A549 (cell line): Measurements from ENCODE around the gene COG5. TPM values are rescaled to one million over a fixed set of nuclear protein-coding genes. Genes with fewer than 3 reads are reported as not detected.

Experiments used
- ATAC-seq, 2 experiments: fragments of 200-7000 bp in 1 of 2; fragments of >200 bp in 1 of 2; cut with Nextera tagmentation in 1 of 2; cut with Tn5 transposase in 1 of 2; 3 replicates each; pipeline versions ENCODE4 v1.8.0 to v1.9.1; 2018 to 2020; ENCODE audit warnings: mild to moderate bottlenecking in 1 of 2, moderate library complexity in 1 of 2
- CTCF ChIA-PET: fragments of 300-600 bp; sonication (Branson Sonifier 250); formaldehyde crosslinking; extraction: SDS; loops from one replicate; lab custom pipeline; 2021; ENCODE audit warnings: antibody characterized with exemption, inconsistent platforms; lab: Yijun Ruan, JAX
- POLR2A ChIA-PET: fragments of 350-600 bp; formaldehyde crosslinking; extraction: SDS; loops from one replicate; lab custom pipeline; 2021; ENCODE audit warnings: antibody characterized with exemption, inconsistent platforms; lab: Yijun Ruan, JAX
- DNase-seq, 2 experiments: peaks; one replicate each; pipeline versions ENCODE4 v3.0.0 to v3.0.0-alpha.2; 2011 to 2016; ENCODE audit warnings: low read depth in 1 of 2, low spot score in 1 of 2
- FAIRE-seq: peaks from 2 replicates; lab custom pipeline; 2011; peaks lifted over from hg19 to GRCh38; lab: Jason Lieb, UNC
- H3K27ac ChIP-seq, 2 experiments: fragments of >200 bp; sonication (Bioruptor Twin); formaldehyde crosslinking; 3 replicates each; pipeline ENCODE4 v1.5.1; 2016 to 2017
- H3K4me1 ChIP-seq: fragments of >200 bp; sonication (Bioruptor Twin); formaldehyde crosslinking; 3 replicates; pipeline ENCODE4 v1.6.1; 2016
- H3K4me2 ChIP-seq: fragments of >200 bp; sonication (Bioruptor Twin); formaldehyde crosslinking; 3 replicates; pipeline ENCODE4 v1.6.1; 2016
- H3K4me3 ChIP-seq: fragments of >200 bp; sonication (Bioruptor Twin); formaldehyde crosslinking; 3 replicates; pipeline ENCODE4 v1.5.1; 2016
- H3K9me3 ChIP-seq: fragments of >200 bp; sonication (Bioruptor Twin); formaldehyde crosslinking; 3 replicates; pipeline ENCODE4 v1.6.1; 2016
- CBX2 ChIP-seq: fragments of 200-600 bp; sonication (generic); IDR thresholded peaks from 2 replicates; pipeline ENCODE4 v1.6.1; 2016; ENCODE audit warnings: low read depth, mild to moderate bottlenecking, borderline replicate concordance
- CBX8 ChIP-seq: fragments of 200-600 bp; sonication (generic); IDR thresholded peaks from 2 replicates; pipeline ENCODE4 v1.6.1; 2016
- CHD4 ChIP-seq: fragments of 200-600 bp; sonication (generic); IDR thresholded peaks from 2 replicates; pipeline ENCODE4 v1.6.1; 2016; ENCODE audit warnings: antibody characterized with exemption, mild to moderate bottlenecking, borderline replicate concordance
- EHF ChIP-seq: fragments of 250-450 bp; sonication (Bioruptor Pico); IDR thresholded peaks from 2 replicates; pipeline ENCODE4 v1.5.0; 2020; ENCODE audit warnings: mild to moderate bottlenecking
- EHMT2 ChIP-seq: fragments of 200-600 bp; sonication (generic); IDR thresholded peaks from 2 replicates; pipeline ENCODE4 v1.6.1; 2016; ENCODE audit warnings: antibody characterized with exemption, low read depth, mild to moderate bottlenecking, moderate library complexity
- EP300 ChIP-seq, 2 experiments: fragments of >200 bp; sonication (Bioruptor Twin); formaldehyde crosslinking; IDR thresholded peaks; 2 replicates in 1 of 2; 3 replicates in 1 of 2; pipeline ENCODE4 v1.6.1; 2016 to 2017
- FOSL2 ChIP-seq, 2 experiments: fragments of 450-650 bp in 1 of 2; fragments of >200 bp in 1 of 2; sonication (Bioruptor Twin) in 1 of 2; formaldehyde crosslinking; IDR thresholded peaks; 2 replicates each; pipeline versions ENCODE4 v1.5.0 to v1.6.1; 2016 to 2020; ENCODE audit warnings: mild to moderate bottlenecking in 1 of 2, moderate library complexity in 1 of 2
- GATA3 ChIP-seq: IDR thresholded peaks from 2 replicates; pipeline ENCODE4 v1.6.1; 2012; ENCODE audit warnings: borderline replicate concordance
- HEYL ChIP-seq: fragments of 250-450 bp; sonication (Bioruptor Pico); IDR thresholded peaks from 2 replicates; pipeline ENCODE4 v1.8.0; 2021; ENCODE audit warnings: mild to moderate bottlenecking, moderate library complexity
- HOXB5 ChIP-seq: fragments of 250-450 bp; sonication (Bioruptor Pico); IDR thresholded peaks from 2 replicates; pipeline ENCODE4 v1.5.0; 2020; ENCODE audit warnings: mild to moderate bottlenecking, moderate library complexity
- JUN ChIP-seq, 2 experiments: fragments of >200 bp; sonication (Bioruptor Twin); formaldehyde crosslinking; IDR thresholded peaks; 2 replicates in 1 of 2; 3 replicates in 1 of 2; pipeline ENCODE4 v1.6.1; 2016 to 2017
- MAZ ChIP-seq: fragments of 150-350 bp; IDR thresholded peaks from 2 replicates; pipeline ENCODE4 v1.6.1; 2014; ENCODE audit warnings: antibody characterized with exemption, low read depth, low read length, borderline replicate concordance
- MYC ChIP-seq: IDR thresholded peaks from 2 replicates; pipeline ENCODE4 v1.6.1; 2012; ENCODE audit warnings: mild to moderate bottlenecking, inconsistent platforms, low read length, improper control_type of control experiment, borderline replicate concordance
- NFE2L2 ChIP-seq: fragments of 150-350 bp; conservative IDR thresholded peaks from 2 replicates; pipeline ENCODE4 v1.6.1; 2014; ENCODE audit warnings: low read length
- PHF8 ChIP-seq: fragments of 200-600 bp; sonication (generic); IDR thresholded peaks from 2 replicates; pipeline ENCODE4 v1.6.1; 2016; ENCODE audit warnings: low read depth, mild to moderate bottlenecking, antibody characterized with exemption, moderate library complexity, borderline replicate concordance
- POLR2AphosphoS2 ChIP-seq: conservative IDR thresholded peaks from 2 replicates; pipeline ENCODE4 v1.6.1; 2012; ENCODE audit warnings: low read length, improper control_type of control experiment, inconsistent platforms
- RCOR1 ChIP-seq: fragments of 150-350 bp; IDR thresholded peaks from 2 replicates; pipeline ENCODE4 v1.6.1; 2014; ENCODE audit warnings: antibody characterized with exemption, low read length, low read depth
- RNF2 ChIP-seq: fragments of 200-600 bp; sonication (generic); IDR thresholded peaks from 2 replicates; pipeline ENCODE4 v1.6.1; 2016; ENCODE audit warnings: low read depth, mild to moderate bottlenecking, antibody characterized with exemption, moderate library complexity, borderline replicate concordance
- ZFP36 ChIP-seq: fragments of 450-650 bp; IDR thresholded peaks from 2 replicates; pipeline ENCODE4 v1.6.1; 2014; ENCODE audit warnings: borderline replicate concordance; ENCODE audit not compliant: partially characterized antibody
- WGBS: methylation state at CpG from one replicate; pipeline ENCODE4 v1.1.6; 2017; ENCODE audit errors: missing lambda C conversion rate; 5-methylcytosine and 5-hydroxymethylcytosine counted together
- polyA plus RNA-seq, 4 experiments: library from polyadenylated mRNA; depleted of rRNA in 3 of 4; stranded (reverse); fragments of >200 nt; fragmentation: RNase III in 1 of 4; extraction: RNeasy Plus Mini Kit Qiagen cat#74134 plus additional on column Dnase treatment in 1 of 4; gene quantifications; 2 replicates in 3 of 4; 3 replicates in 1 of 4; pipeline ENCODE4 v1.2.3, GENCODE V29; 2011 to 2017
- TF ChIP-seq, protein P1 (sequence below): fragments of >200 bp; sonication (Bioruptor Twin); formaldehyde crosslinking; IDR thresholded peaks from 3 replicates; pipeline ENCODE4 v1.5.1; 2016
- TF ChIP-seq, protein P2 (sequence below): IDR thresholded peaks from 2 replicates; pipeline ENCODE4 v1.6.1; 2012
- TF ChIP-seq, protein P3 (sequence below): IDR thresholded peaks from 2 replicates; pipeline ENCODE4 v1.6.1; 2012; ENCODE audit warnings: low read depth, borderline replicate concordance
- TF ChIP-seq, protein P4 (sequence below): fragments of 150-350 bp; IDR thresholded peaks from 2 replicates; pipeline ENCODE4 v1.6.1; 2014; ENCODE audit warnings: low read depth, mild to moderate bottlenecking, low read length
- TF ChIP-seq, protein P5 (sequence below): fragments of 250-450 bp; sonication (Bioruptor Pico); IDR thresholded peaks from 2 replicates; pipeline ENCODE4 v1.5.0; 2021; ENCODE audit warnings: mild to moderate bottlenecking, moderate library complexity, borderline replicate concordance
- TF ChIP-seq, protein P6 (sequence below): IDR thresholded peaks from 2 replicates; pipeline ENCODE4 v1.6.1; 2012

The COG5 gene
- polyA plus RNA-seq, 2 of the 4 experiments (the other 2 are of a cell fraction): 22.5 to 44.0 TPM

DNA sequence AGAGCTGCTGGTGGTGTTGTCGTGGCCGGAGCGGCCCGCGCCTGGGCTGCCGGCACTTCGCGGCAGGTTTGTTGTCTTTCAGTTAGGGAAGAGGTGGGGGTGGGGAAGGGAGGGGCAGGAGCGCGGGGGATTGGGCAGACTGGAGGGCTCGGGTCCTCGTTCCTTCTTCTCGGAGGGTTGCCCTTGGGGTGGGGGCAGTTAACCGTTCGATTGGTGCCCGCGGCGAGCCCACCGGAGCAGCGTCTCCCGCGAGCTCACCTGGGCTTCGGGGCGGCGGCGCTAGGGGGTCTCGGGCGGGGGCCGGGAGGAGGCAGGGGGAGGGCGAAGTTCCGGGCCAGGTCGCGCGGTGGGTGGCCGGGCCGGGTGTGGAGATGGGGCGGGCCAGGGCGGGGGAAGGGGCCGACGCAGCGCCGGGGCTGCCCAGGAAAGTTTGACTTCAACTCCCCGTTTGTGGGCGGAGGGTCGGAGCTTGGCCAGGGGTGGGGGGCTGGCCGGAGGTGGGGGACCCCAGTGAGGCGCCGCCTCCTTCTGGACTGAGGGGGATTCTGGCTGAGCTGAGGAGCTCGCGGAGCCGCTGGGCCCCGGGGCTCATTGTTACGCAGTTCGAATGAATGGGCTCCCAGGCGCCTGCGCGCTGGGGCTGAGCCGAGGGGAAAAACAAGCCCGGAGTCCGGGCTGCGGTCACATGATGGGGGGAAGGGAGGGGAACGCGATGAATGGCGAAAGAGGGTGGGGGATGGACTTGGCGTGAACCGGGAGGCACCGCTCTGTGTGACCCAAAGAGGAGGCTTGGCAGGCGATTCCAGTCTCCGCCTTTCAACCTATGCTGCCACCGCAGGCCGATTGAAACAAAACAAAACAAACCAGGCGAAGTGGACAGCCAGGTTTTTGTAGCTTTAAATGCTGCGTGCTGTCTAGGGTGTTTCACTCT is 394.3 kb downstream of the COG5 start (continued):
- TF ChIP-seq, protein P1, sequence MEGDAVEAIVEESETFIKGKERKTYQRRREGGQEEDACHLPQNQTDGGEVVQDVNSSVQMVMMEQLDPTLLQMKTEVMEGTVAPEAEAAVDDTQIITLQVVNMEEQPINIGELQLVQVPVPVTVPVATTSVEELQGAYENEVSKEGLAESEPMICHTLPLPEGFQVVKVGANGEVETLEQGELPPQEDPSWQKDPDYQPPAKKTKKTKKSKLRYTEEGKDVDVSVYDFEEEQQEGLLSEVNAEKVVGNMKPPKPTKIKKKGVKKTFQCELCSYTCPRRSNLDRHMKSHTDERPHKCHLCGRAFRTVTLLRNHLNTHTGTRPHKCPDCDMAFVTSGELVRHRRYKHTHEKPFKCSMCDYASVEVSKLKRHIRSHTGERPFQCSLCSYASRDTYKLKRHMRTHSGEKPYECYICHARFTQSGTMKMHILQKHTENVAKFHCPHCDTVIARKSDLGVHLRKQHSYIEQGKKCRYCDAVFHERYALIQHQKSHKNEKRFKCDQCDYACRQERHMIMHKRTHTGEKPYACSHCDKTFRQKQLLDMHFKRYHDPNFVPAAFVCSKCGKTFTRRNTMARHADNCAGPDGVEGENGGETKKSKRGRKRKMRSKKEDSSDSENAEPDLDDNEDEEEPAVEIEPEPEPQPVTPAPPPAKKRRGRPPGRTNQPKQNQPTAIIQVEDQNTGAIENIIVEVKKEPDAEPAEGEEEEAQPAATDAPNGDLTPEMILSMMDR: no peak
- TF ChIP-seq RNF2 (no peak), HOXB5 (CRISPR knock-in tag) (no peak), PHF8 (0 out of 2 replicates have a peak, but pooled peaks have one; percentile 16), GATA3 (peak; percentile 34; the same call in 1 of the 2 replicates), RCOR1 (no peak)
- TF ChIP-seq, protein P2, sequence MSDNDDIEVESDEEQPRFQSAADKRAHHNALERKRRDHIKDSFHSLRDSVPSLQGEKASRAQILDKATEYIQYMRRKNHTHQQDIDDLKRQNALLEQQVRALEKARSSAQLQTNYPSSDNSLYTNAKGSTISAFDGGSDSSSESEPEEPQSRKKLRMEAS: peak; percentile 83
- TF ChIP-seq, protein P3, sequence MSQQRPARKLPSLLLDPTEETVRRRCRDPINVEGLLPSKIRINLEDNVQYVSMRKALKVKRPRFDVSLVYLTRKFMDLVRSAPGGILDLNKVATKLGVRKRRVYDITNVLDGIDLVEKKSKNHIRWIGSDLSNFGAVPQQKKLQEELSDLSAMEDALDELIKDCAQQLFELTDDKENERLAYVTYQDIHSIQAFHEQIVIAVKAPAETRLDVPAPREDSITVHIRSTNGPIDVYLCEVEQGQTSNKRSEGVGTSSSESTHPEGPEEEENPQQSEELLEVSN: no peak

DNA sequence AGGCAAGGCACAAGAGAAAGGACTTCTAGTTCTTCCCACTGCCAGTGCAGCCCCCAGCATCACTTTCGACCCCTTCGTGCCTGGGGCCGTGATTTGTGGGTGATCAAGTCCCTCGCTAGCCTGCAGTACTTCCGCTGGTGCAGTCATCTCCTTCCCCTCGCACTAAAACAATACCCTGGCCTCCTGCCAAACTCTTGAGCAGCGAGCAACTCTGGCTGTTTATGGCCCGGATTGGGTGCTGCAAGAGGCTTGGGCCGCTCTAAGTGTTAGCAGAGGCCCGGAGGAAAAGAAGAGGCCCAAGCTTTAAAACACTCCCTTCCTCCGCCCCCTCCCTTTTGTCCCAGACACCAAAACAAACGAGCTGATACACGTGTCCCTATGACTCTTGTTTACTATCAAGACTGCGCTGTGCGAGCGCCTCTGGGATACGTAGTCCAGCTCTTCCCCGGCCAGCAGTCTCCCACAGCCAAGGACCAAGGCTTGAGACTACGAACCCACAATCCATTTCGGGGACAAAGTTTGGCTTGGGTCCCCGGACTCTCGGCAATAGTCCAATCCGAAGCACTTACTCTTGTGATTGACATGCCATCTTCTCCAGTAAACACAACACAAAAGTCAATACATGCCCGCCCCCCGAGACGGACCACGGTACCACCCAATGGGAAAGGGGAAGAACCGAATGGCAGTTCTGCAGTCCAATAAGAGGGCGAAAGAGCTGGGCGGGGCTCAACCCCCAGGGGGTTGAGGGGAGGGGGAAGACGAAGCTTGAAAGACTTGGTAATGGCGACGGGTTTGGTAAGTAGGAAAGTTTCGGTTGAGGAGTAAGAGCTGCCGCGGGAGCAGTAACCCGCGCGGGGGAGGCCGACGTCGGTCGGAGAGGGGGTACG is 395.2 kb downstream of the COG5 start, which contains the start of gene HBP1:
TSS of gene HBP1 (plus strand) at position 771 of the 887 bp plus-strand sequence. CDS start 10,891 bp downstream, outside the sequence.
- POLR2A ChIA-PET: interaction anchor here (0.6 to 2.9 kb wide), 17 partner anchors 8 to 1095 kb away, joined by 3 to 28 read pairs (median 4); partner anchors contain the start of genes CBLL1, COG5, DUS4L and NAMPT
- FAIRE-seq: peak; percentile 93
- ATAC-seq: peak; percentile 86 to 95
- Histone ChIP-seq H3K9me3 (no peaks in the 10 kb centered on the region), H3K4me1 (peaks cover 21% of the 10 kb centered on the region; the same call in 2 of the 3 replicates), H3K4me3 (peak within 1 kb of the TSS; percentile 72), H3K27ac (peak within 1 kb of the TSS; percentile 85 to 92), H3K4me2 (peak within 1 kb of the TSS; percentile 84)
- peak; percentile 97 to 100 for DNase-seq
- WGBS: 1% methylated on average over 40 of the region's 44 CpGs
- CTCF ChIA-PET: interaction anchor here (0.6 to 2.6 kb wide), 9 partner anchors 13 to 668 kb away, joined by 3 to 14 read pairs (median 5); no protein-coding TSS in a partner anchor
- TF ChIP-seq RCOR1: no peak
- peak; percentile 82; the same call in 1 of the 2 replicates for TF ChIP-seq MAZ
- TF ChIP-seq, protein P4, sequence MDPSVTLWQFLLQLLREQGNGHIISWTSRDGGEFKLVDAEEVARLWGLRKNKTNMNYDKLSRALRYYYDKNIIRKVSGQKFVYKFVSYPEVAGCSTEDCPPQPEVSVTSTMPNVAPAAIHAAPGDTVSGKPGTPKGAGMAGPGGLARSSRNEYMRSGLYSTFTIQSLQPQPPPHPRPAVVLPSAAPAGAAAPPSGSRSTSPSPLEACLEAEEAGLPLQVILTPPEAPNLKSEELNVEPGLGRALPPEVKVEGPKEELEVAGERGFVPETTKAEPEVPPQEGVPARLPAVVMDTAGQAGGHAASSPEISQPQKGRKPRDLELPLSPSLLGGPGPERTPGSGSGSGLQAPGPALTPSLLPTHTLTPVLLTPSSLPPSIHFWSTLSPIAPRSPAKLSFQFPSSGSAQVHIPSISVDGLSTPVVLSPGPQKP: no peak
- no peak for TF ChIP-seq RNF2
- TF ChIP-seq CHD4: no peak
- no peak for TF ChIP-seq CBX8
- no peak for TF ChIP-seq NFE2L2
- no peak for TF ChIP-seq EP300 (IDR thresholded peaks at IDR 0.05)
- TF ChIP-seq, protein P5, sequence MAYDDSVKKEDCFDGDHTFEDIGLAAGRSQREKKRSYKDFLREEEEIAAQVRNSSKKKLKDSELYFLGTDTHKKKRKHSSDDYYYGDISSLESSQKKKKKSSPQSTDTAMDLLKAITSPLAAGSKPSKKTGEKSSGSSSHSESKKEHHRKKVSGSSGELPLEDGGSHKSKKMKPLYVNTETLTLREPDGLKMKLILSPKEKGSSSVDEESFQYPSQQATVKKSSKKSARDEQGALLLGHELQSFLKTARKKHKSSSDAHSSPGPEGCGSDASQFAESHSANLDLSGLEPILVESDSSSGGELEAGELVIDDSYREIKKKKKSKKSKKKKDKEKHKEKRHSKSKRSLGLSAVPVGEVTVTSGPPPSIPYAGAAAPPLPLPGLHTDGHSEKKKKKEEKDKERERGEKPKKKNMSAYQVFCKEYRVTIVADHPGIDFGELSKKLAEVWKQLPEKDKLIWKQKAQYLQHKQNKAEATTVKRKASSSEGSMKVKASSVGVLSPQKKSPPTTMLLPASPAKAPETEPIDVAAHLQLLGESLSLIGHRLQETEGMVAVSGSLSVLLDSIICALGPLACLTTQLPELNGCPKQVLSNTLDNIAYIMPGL: no peak
- TF ChIP-seq EHF (CRISPR knock-in tag): no peak
- TF ChIP-seq POLR2AphosphoS2: no peak
- TF ChIP-seq ZFP36: no peak
- no peak for TF ChIP-seq CBX2
- TF ChIP-seq, protein P6, sequence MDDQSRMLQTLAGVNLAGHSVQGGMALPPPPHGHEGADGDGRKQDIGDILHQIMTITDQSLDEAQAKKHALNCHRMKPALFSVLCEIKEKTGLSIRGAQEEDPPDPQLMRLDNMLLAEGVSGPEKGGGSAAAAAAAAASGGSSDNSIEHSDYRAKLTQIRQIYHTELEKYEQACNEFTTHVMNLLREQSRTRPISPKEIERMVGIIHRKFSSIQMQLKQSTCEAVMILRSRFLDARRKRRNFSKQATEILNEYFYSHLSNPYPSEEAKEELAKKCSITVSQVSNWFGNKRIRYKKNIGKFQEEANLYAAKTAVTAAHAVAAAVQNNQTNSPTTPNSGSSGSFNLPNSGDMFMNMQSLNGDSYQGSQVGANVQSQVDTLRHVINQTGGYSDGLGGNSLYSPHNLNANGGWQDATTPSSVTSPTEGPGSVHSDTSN: peak; percentile 98
- TF ChIP-seq HEYL (CRISPR knock-in tag): no peak
- 0 out of 5 replicates have a peak, but pooled peaks of 1 of the 2 experiments have one; percentile 6 for TF ChIP-seq JUN (IDR thresholded peaks at IDR 0.05)
- TF ChIP-seq FOSL2 (IDR thresholded peaks at IDR 0.05): no peak
- TF ChIP-seq FOSL2 (CRISPR knock-in tag; IDR thresholded peaks at IDR 0.05): peak; percentile 29
- TF ChIP-seq EHMT2: no peak
- peak; percentile 80 for TF ChIP-seq MYC
- TF ChIP-seq, protein P3: no peak
